DOHH2 (cell line): Measurements from ENCODE around the gene IFI44.

Experiments
- H3F3A ChIP-seq: fragments of 200-600 bp; sonication (generic), shearing (Covaris generic); 2 replicates; pipeline ENCODE4 v1.6.0; 2016; ENCODE audit warnings: antibody characterized with exemption, mild to moderate bottlenecking; ENCODE audit not compliant: control insufficient read depth, insufficient read depth
- H3K27ac ChIP-seq: fragments of 200-600 bp; sonication (generic); 2 replicates; pipeline ENCODE4 v1.5.1; 2014; ENCODE audit warnings: low read depth, mild to moderate bottlenecking, low read length, moderate library complexity
- H3K27me3 ChIP-seq: fragments of 200-600 bp; sonication (generic); 2 replicates; pipeline ENCODE4 v1.6.1; 2014; ENCODE audit warnings: mild to moderate bottlenecking, low read length, mixed read lengths; ENCODE audit not compliant: control insufficient read depth
- H3K36me3 ChIP-seq: fragments of 200-600 bp; sonication (generic); 2 replicates; pipeline ENCODE4 v1.6.1; 2014; ENCODE audit warnings: mild to moderate bottlenecking, low read length, moderate library complexity, mixed read lengths; ENCODE audit not compliant: control insufficient read depth
- H3K4me1 ChIP-seq: fragments of 200-600 bp; sonication (generic); 2 replicates; pipeline ENCODE4 v1.6.1; 2014; ENCODE audit warnings: mild to moderate bottlenecking, low read length, mixed read lengths; ENCODE audit not compliant: control insufficient read depth
- H3K4me2 ChIP-seq: fragments of 200-600 bp; sonication (generic); 2 replicates; pipeline ENCODE4 v1.6.0; 2014; ENCODE audit warnings: mild to moderate bottlenecking, low read length, moderate library complexity
- H3K4me3 ChIP-seq: fragments of 200-600 bp; sonication (generic); 2 replicates; pipeline ENCODE4 v1.5.1; 2014; ENCODE audit warnings: mild to moderate bottlenecking, low read length, mixed read lengths
- H3K79me2 ChIP-seq: fragments of 200-600 bp; sonication (generic); 2 replicates; pipeline ENCODE4 v1.6.1; 2014; ENCODE audit warnings: mild to moderate bottlenecking, low read length, mixed read lengths; ENCODE audit not compliant: control insufficient read depth
- H3K9me2 ChIP-seq: fragments of 200-600 bp; sonication (generic); replicated peaks from 2 replicates; pipeline ENCODE4 v1.6.1; 2014; ENCODE audit warnings: mild to moderate bottlenecking, low read length, mixed read lengths; ENCODE audit not compliant: control insufficient read depth
- H3K9me3 ChIP-seq: fragments of 200-600 bp; sonication (generic); 2 replicates; pipeline ENCODE4 v1.6.1; 2014; ENCODE audit warnings: antibody characterized with exemption, low read length, mixed read lengths; ENCODE audit not compliant: control insufficient read depth, insufficient read depth
- H4K20me1 ChIP-seq: fragments of 200-600 bp; sonication (generic); 2 replicates; pipeline ENCODE4 v1.6.0; 2014; ENCODE audit warnings: low read depth, mild to moderate bottlenecking, antibody characterized with exemption, low read length, moderate library complexity; ENCODE audit not compliant: control insufficient read depth, insufficient read depth
- EZH2phosphoT487 ChIP-seq: fragments of 200-600 bp; sonication (generic); IDR thresholded peaks from 2 replicates; pipeline ENCODE4 v1.6.1; 2017; ENCODE audit warnings: borderline replicate concordance, mild to moderate bottlenecking, antibody characterized with exemption, low read length, moderate library complexity, mixed read lengths
- TF ChIP-seq, protein P1 (sequence below): fragments of 200-600 bp; sonication (generic); IDR thresholded peaks from one replicate; pipeline ENCODE4 v1.5.1; 2014; ENCODE audit warnings: antibody characterized with exemption, mild to moderate bottlenecking, low read depth, low read length; ENCODE audit not compliant: poor library complexity, severe bottlenecking

IFI44 gene, protein sequence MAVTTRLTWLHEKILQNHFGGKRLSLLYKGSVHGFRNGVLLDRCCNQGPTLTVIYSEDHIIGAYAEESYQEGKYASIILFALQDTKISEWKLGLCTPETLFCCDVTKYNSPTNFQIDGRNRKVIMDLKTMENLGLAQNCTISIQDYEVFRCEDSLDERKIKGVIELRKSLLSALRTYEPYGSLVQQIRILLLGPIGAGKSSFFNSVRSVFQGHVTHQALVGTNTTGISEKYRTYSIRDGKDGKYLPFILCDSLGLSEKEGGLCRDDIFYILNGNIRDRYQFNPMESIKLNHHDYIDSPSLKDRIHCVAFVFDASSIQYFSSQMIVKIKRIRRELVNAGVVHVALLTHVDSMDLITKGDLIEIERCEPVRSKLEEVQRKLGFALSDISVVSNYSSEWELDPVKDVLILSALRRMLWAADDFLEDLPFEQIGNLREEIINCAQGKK

DNA sequence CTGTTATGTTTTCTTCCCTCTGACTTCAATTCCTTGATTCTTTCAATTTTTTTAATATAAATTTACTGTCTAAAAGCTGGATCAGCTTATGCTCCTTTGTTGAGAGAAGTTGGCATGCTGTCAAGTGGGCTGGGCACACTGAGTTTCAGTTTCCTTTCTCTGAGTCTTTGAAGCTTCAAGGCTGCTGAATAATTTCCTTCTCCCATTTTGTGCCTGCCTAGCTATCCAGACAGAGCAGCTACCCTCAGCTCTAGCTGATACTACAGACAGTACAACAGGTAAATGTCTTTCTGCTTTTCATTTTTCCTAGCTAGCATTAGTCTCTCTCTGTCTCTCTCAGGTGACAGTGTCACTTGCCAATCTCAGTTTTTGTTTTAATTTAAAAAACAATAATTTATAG lies at the start of gene IFI44:
TSS of gene IFI44 (plus strand) at position 204 of the 400 bp plus-strand sequence. CDS start 365 bp downstream, outside the sequence.
- Histone ChIP-seq H3F3A (no peaks in the 10 kb centered on the region), H3K4me1 (no peaks in the 10 kb centered on the region), H4K20me1 (no peaks in the 10 kb centered on the region), H3K4me3 (no peak within 1 kb of the TSS), H3K4me2 (no peak within 1 kb of the TSS), H3K36me3 (no peaks in the 10 kb centered on the region), H3K27me3 (no peaks in the 10 kb centered on the region), H3K9me3 (no peaks in the 10 kb centered on the region), H3K27ac (no peak within 1 kb of the TSS), H3K79me2 (no peaks in the 10 kb centered on the region), H3K9me2 (no peaks in the 10 kb centered on the region)
- TF ChIP-seq, protein P1, sequence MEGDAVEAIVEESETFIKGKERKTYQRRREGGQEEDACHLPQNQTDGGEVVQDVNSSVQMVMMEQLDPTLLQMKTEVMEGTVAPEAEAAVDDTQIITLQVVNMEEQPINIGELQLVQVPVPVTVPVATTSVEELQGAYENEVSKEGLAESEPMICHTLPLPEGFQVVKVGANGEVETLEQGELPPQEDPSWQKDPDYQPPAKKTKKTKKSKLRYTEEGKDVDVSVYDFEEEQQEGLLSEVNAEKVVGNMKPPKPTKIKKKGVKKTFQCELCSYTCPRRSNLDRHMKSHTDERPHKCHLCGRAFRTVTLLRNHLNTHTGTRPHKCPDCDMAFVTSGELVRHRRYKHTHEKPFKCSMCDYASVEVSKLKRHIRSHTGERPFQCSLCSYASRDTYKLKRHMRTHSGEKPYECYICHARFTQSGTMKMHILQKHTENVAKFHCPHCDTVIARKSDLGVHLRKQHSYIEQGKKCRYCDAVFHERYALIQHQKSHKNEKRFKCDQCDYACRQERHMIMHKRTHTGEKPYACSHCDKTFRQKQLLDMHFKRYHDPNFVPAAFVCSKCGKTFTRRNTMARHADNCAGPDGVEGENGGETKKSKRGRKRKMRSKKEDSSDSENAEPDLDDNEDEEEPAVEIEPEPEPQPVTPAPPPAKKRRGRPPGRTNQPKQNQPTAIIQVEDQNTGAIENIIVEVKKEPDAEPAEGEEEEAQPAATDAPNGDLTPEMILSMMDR: no peak
- TF ChIP-seq EZH2phosphoT487: no peak

DNA sequence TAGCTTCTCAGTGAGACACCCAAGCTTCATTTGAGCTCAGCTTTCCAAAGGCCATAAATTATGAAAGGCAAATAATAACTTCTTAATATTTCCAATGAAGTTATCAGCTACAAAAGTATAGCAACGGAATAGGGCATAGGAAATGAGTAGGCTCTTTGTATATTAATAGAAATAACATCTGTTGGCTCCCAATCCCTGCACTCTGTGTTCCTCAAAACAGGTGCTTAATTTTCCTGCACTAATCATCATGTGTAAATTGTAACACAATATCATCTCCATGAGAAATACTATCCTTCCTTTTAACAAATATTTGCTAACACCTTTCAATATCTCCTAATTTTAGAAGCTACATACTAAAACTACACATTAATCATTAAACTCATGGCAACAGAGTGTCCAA lies 48.6 kb upstream of the IFI44 start:
- TF ChIP-seq, protein P1: no peak
- TF ChIP-seq EZH2phosphoT487: no peak
- Histone ChIP-seq H4K20me1 (no peaks in the 10 kb centered on the region), H3F3A (no peaks in the 10 kb centered on the region), H3K4me3 (no peak overlapping the region), H3K36me3 (no peaks in the 10 kb centered on the region), H3K27ac (no peak overlapping the region), H3K27me3 (no peaks in the 10 kb centered on the region; the same call in 1 of the 2 replicates), H3K9me2 (no peaks in the 10 kb centered on the region), H3K79me2 (no peaks in the 10 kb centered on the region), H3K9me3 (no peaks in the 10 kb centered on the region), H3K4me2 (no peak overlapping the region), H3K4me1 (no peaks in the 10 kb centered on the region)

DNA sequence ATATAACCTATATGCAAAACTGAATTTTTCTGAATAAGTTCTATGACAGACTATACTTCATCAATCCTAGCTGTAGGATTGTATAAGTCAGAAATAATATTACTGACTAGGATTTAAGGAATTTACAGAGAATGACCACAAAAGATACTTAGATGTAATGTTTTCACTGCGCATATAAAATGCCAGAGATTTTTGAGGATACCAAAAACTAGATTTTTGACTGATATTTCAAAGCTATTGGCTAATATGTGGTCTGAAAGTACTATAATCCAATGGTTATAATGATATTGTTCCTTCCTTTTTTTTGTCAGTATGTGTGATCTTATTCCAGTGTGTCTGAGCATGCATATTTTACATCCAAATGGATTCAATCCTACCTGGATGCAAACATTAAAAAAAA lies 46.4 kb upstream of the IFI44 start:
- H3K79me2 ChIP-seq: no peaks in the 10 kb centered on the region
- H3F3A ChIP-seq: no peaks in the 10 kb centered on the region
- H3K4me2 ChIP-seq: no peak overlapping the region
- H3K36me3 ChIP-seq: no peaks in the 10 kb centered on the region
- H3K9me3 ChIP-seq: no peaks in the 10 kb centered on the region
- H3K4me3 ChIP-seq: no peak overlapping the region
- TF ChIP-seq EZH2phosphoT487: no peak
- TF ChIP-seq, protein P1: no peak
- no peaks in the 10 kb centered on the region for H3K4me1 ChIP-seq
- H3K9me2 ChIP-seq: no peaks in the 10 kb centered on the region
- H3K27me3 ChIP-seq: no peaks in the 10 kb centered on the region; the same call in 1 of the 2 replicates
- H3K27ac ChIP-seq: no peak overlapping the region
- H4K20me1 ChIP-seq: no peaks in the 10 kb centered on the region
